ENCODE data around the gene TAF11.
A peak's percentile ranks its signal among the peaks of the same experiment; 100 is the strongest.
"Not testable (repeated sequence)": the region's sequence is repeated elsewhere in the genome, so short reads cannot be mapped to it uniquely, and the experiment has no call there.

Gene TAF11, protein sequence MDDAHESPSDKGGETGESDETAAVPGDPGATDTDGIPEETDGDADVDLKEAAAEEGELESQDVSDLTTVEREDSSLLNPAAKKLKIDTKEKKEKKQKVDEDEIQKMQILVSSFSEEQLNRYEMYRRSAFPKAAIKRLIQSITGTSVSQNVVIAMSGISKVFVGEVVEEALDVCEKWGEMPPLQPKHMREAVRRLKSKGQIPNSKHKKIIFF

DNA sequence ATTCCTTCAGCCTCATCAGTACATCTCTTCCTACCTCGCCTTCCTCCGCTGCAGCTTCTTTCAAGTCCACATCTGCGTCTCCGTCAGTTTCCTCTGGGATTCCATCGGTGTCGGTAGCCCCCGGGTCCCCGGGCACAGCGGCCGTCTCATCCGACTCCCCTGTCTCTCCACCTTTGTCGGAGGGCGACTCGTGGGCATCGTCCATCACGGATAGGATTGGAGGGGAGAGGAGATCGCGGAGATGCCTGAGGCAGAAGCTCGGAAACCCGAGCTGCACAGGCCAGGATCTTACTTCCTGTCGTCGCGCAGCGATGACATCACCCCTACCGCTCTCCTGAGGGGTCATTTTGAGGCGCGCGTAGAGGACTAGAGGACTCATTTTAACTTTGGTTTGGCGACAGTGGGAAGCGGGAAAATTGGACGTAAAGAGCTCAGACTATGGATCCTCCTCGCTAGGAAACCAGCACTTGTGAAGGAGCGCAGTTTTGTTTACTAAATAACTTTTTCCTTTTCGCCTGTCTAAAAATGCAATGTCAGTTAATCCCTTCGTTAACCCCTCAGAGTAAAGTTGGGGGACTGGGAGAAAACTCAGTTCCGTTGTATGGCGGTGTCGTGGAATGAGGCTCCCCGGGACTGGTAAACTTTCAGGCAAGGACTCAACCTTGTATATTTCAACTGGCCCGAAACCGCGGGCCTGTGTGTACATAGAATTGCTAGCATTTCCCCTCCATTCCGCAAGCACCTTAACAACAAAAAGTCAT lies at the start of gene TAF11:
TSS of gene TAF11 (minus strand) at position 290 of the 761 bp plus-strand sequence. CDS start at position 205, 85 bp downstream.
- peak within 1 kb of the TSS; percentile 94 for H3K4me3 ChIP-seq (ENCODE audit: low read depth, low read length)
- peak; percentile 92 for DNase-seq (ENCODE audit: low read depth)
- TF ChIP-seq, protein P1, sequence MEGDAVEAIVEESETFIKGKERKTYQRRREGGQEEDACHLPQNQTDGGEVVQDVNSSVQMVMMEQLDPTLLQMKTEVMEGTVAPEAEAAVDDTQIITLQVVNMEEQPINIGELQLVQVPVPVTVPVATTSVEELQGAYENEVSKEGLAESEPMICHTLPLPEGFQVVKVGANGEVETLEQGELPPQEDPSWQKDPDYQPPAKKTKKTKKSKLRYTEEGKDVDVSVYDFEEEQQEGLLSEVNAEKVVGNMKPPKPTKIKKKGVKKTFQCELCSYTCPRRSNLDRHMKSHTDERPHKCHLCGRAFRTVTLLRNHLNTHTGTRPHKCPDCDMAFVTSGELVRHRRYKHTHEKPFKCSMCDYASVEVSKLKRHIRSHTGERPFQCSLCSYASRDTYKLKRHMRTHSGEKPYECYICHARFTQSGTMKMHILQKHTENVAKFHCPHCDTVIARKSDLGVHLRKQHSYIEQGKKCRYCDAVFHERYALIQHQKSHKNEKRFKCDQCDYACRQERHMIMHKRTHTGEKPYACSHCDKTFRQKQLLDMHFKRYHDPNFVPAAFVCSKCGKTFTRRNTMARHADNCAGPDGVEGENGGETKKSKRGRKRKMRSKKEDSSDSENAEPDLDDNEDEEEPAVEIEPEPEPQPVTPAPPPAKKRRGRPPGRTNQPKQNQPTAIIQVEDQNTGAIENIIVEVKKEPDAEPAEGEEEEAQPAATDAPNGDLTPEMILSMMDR (IDR thresholded peaks at IDR 0.05; ENCODE audit: insufficient read depth, low read depth, low read length, missing control alignments), result no peak

DNA sequence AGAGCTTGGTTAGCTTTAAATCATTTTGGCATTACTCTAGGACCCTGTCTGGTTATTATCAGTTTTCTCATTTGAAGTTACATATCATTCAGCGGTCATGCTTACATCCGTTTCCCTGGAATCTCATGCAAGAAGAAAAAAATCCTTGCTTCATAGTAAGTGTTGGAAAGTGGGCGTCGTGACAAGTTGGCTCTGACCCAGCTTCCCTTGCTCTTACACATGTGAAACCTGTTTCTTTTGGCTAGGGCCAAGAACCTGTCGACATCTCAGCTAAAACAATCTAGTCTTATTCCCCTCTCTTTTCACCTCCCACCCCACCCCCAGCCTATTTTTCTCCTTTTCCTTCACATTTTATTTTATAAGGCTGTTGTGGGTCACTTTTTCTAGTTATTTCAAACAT lies 46.7 kb upstream of the TAF11 start:
- no peak for DNase-seq (ENCODE audit: low read depth)
- H3K4me3 ChIP-seq (ENCODE audit: low read depth, low read length), result no peak overlapping the region
- TF ChIP-seq, protein P1 (IDR thresholded peaks at IDR 0.05; ENCODE audit: insufficient read depth, low read depth, low read length, missing control alignments), result no peak

DNA sequence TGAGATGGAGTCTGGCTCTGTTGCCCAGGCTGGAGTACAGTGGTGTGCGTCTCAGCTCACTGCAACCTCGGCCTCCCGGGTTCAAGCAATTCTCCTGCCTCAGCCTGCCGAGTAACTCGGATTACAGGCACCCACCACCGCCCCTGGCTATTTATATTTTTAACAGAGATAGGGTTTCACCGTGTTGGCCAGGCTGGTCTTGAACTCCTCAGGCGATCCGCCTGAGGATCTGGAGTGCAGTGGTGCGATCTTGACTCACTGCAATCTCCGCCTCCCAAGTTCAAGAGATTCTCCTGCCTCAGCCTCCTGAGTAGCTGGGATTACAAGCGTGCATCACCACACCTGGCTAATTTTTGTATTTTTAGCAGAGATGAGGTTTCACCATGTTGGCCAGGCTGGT lies 44.4 kb upstream of the TAF11 start:
- not testable (repeated sequence) for DNase-seq (ENCODE audit: low read depth); H3K4me3 ChIP-seq (ENCODE audit: low read depth, low read length)

DNA sequence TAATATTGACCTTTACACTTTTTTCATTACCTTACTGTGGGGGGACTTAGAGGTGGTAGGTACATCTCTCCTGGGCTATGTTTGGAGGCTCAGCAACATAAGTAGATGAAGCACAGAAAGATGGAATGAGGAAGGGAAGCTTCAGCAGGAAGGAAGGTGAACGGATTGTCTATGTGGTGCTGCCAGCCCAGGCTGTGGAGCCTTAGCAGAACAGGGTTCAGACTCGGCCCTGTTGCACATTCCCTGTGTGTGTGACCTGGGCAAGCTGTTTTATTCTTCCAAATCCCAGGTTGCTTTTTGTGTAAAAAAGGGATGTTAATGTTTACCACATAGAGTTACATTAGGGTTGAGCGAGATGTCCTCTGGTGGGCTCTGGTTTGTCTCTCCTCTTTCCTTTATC lies 42.4 kb upstream of the TAF11 start:
- TF ChIP-seq, protein P1 (IDR thresholded peaks at IDR 0.05; ENCODE audit: insufficient read depth, low read depth, low read length, missing control alignments), result no peak
- DNase-seq (ENCODE audit: low read depth), result no peak
- no peak overlapping the region for H3K4me3 ChIP-seq (ENCODE audit: low read depth, low read length)

DNA sequence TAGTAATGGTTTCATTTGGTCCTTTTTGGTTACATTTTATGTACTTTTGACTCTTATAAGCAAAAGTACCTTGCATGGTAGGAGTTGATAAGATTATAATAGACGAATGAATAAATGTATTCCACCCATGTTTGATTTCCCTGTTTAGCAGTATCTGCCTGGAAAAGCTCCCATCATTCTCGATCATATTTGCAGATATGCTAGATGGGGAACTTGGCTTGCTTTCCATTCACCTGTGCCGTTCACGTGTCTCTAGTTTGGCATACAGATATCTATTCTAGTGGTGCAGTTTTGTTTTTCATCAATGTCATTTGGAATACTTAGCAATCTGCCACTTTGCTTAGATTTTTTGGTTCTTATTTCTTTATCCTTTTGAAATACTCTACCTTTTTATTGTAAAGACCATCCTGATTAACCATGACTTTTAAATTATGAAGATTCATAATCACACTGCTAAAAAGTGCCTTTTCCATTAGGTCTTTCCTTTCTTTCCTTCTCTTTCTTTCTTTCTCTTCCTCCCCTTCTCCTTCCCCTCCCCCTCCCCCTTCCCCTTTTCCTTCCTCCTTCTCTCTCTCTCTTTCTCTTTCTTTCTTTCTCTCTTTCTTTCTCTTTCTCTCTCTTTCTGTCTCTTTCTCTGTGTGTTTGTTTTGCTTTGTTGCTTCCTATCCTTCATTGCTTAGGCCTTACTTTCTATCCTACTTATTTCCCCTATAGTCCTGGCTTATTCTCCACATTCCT lies 41.6 kb upstream of the TAF11 start:
- no peak for DNase-seq (ENCODE audit: low read depth)
- no peak overlapping the region for H3K4me3 ChIP-seq (ENCODE audit: low read depth, low read length)
- TF ChIP-seq, protein P1 (IDR thresholded peaks at IDR 0.05; ENCODE audit: insufficient read depth, low read depth, low read length, missing control alignments), result no peak

DNA sequence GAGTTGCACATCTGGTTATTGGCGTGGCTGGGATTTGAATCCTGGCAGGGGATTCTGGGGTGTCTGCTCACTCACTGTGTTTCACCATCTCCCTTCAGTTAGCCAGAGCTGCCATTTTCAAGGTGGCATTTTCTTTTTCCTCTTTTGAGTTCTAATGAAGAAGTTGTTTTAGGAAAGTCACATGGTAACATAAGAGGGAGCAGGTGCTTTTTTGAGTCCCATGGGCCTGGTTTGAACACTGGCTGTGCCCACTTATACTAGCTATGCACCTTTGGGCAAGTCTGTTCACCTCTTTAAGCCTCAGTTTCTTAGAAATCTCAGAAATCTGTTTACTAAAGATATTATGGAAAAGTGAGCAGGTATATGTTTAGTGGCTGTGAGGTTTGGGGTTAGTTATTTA lies 40.9 kb upstream of the TAF11 start:
- TF ChIP-seq, protein P1 (IDR thresholded peaks at IDR 0.05; ENCODE audit: insufficient read depth, low read depth, low read length, missing control alignments), result no peak
- no peak for DNase-seq (ENCODE audit: low read depth)
- no peak overlapping the region for H3K4me3 ChIP-seq (ENCODE audit: low read depth, low read length)

DNA sequence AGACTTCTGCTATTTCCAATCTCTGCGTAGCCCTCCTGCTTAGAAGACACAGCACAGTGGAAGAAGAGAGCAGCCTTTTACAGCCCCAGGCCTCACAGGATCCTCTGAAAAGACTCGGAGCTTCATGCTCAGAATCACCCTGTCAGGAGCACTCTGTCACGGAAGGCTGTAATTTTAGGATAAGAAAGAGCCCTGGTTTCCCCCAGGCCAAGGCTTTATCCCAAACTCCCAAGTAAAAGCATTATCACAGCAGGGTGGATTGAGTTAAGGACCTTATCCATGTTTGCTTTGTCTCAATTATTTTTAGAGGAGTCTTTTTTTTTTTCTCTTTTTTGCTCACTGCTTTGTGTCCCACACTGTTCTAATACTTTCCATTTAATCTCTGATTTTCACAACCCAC lies 40.4 kb upstream of the TAF11 start:
- DNase-seq (ENCODE audit: low read depth), result no peak
- TF ChIP-seq, protein P1 (IDR thresholded peaks at IDR 0.05; ENCODE audit: insufficient read depth, low read depth, low read length, missing control alignments), result no peak
- H3K4me3 ChIP-seq (ENCODE audit: low read depth, low read length), result no peak overlapping the region
